DOHH2 (cell line): ENCODE results near the gene DCST1.

Experiments used
- H3F3A ChIP-seq: fragments of 200-600 bp; sonication (generic), shearing (Covaris generic); 2 replicates; pipeline ENCODE4 v1.6.0; 2016; ENCODE audit warnings: antibody characterized with exemption, mild to moderate bottlenecking; ENCODE audit not compliant: control insufficient read depth, insufficient read depth
- H3K27ac ChIP-seq: fragments of 200-600 bp; sonication (generic); 2 replicates; pipeline ENCODE4 v1.5.1; 2014; ENCODE audit warnings: low read depth, mild to moderate bottlenecking, low read length, moderate library complexity
- H3K27me3 ChIP-seq: fragments of 200-600 bp; sonication (generic); 2 replicates; pipeline ENCODE4 v1.6.1; 2014; ENCODE audit warnings: mild to moderate bottlenecking, low read length, mixed read lengths; ENCODE audit not compliant: control insufficient read depth
- H3K36me3 ChIP-seq: fragments of 200-600 bp; sonication (generic); 2 replicates; pipeline ENCODE4 v1.6.1; 2014; ENCODE audit warnings: mild to moderate bottlenecking, low read length, moderate library complexity, mixed read lengths; ENCODE audit not compliant: control insufficient read depth
- H3K4me1 ChIP-seq: fragments of 200-600 bp; sonication (generic); 2 replicates; pipeline ENCODE4 v1.6.1; 2014; ENCODE audit warnings: mild to moderate bottlenecking, low read length, mixed read lengths; ENCODE audit not compliant: control insufficient read depth
- H3K4me2 ChIP-seq: fragments of 200-600 bp; sonication (generic); 2 replicates; pipeline ENCODE4 v1.6.0; 2014; ENCODE audit warnings: mild to moderate bottlenecking, low read length, moderate library complexity
- H3K4me3 ChIP-seq: fragments of 200-600 bp; sonication (generic); 2 replicates; pipeline ENCODE4 v1.5.1; 2014; ENCODE audit warnings: mild to moderate bottlenecking, low read length, mixed read lengths
- H3K79me2 ChIP-seq: fragments of 200-600 bp; sonication (generic); 2 replicates; pipeline ENCODE4 v1.6.1; 2014; ENCODE audit warnings: mild to moderate bottlenecking, low read length, mixed read lengths; ENCODE audit not compliant: control insufficient read depth
- H3K9me2 ChIP-seq: fragments of 200-600 bp; sonication (generic); replicated peaks from 2 replicates; pipeline ENCODE4 v1.6.1; 2014; ENCODE audit warnings: mild to moderate bottlenecking, low read length, mixed read lengths; ENCODE audit not compliant: control insufficient read depth
- H3K9me3 ChIP-seq: fragments of 200-600 bp; sonication (generic); 2 replicates; pipeline ENCODE4 v1.6.1; 2014; ENCODE audit warnings: antibody characterized with exemption, low read length, mixed read lengths; ENCODE audit not compliant: control insufficient read depth, insufficient read depth
- H4K20me1 ChIP-seq: fragments of 200-600 bp; sonication (generic); 2 replicates; pipeline ENCODE4 v1.6.0; 2014; ENCODE audit warnings: low read depth, mild to moderate bottlenecking, antibody characterized with exemption, low read length, moderate library complexity; ENCODE audit not compliant: control insufficient read depth, insufficient read depth
- CTCF ChIP-seq: fragments of 200-600 bp; sonication (generic); IDR thresholded peaks from one replicate; pipeline ENCODE4 v1.5.1; 2014; ENCODE audit warnings: antibody characterized with exemption, mild to moderate bottlenecking, low read depth, low read length; ENCODE audit not compliant: poor library complexity, severe bottlenecking
- EZH2phosphoT487 ChIP-seq: fragments of 200-600 bp; sonication (generic); IDR thresholded peaks from 2 replicates; pipeline ENCODE4 v1.6.1; 2017; ENCODE audit warnings: borderline replicate concordance, mild to moderate bottlenecking, antibody characterized with exemption, low read length, moderate library complexity, mixed read lengths

DCST1 gene

DNA sequence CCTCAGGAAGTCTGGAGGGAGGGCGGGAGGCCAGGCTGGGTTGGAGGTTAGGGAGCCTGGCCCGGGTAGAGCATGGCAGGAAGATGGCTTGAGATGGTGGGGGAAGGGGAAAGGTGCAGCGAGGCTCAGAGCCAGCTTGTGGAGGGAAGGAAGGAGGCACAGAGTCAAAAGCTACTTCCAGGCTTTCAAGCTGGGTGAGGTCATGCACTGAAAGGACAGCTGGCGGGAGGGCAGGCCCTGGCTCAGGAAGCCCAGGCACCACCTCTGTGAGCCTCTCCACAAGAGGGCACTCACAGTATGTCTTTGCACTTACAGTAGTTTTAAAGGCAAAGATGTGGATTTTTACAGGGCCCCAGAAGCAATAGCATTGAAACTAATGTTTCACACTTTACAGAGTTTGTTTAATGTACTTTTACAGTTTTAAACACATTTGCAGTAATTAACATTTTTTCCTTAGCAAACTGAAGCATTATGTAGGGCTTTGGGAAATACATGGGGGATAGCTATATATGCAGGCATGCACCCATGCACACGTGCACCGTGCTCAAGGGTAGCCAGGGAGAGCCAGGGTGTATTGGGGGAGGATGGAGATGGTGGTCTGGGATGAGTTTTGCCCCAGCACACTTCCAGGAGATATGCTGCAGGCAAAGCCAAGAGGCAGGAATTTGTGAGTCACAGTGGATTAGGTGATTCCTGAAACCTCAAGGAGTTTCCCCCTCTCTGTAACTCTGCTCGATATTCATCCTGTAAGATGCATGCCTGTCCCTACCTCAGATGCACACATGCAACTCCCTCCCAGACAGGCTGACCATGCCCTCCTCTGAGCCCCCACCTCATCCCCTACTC lies 11.4 kb downstream of the DCST1 start:
- Histone ChIP-seq H3K36me3 (no peaks in the 10 kb centered on the region), H3K27me3 (peaks cover 17% of the 10 kb centered on the region), H3F3A (0 out of 2 replicates have a peak, but pooled peaks cover 3% of the 10 kb centered on the region), H3K79me2 (no peaks in the 10 kb centered on the region), H3K27ac (no peak overlapping the region), H3K9me2 (no peaks in the 10 kb centered on the region), H3K4me3 (no peak overlapping the region), H3K4me2 (no peak overlapping the region), H3K9me3 (no peaks in the 10 kb centered on the region), H4K20me1 (no peaks in the 10 kb centered on the region), H3K4me1 (peaks cover 6% of the 10 kb centered on the region)
- TF ChIP-seq EZH2phosphoT487: no peak
- TF ChIP-seq CTCF: peak; percentile 84

GRCh38 chr1:155048449-155049334 lies 15.1 kb downstream of the DCST1 start:
- no peaks in the 10 kb centered on the region for H4K20me1 ChIP-seq
- no peaks in the 10 kb centered on the region for H3K27me3 ChIP-seq
- no peak overlapping the region for H3K4me2 ChIP-seq
- H3F3A ChIP-seq: 0 out of 2 replicates have a peak, but pooled peaks cover 3% of the 10 kb centered on the region
- no peaks in the 10 kb centered on the region for H3K36me3 ChIP-seq
- H3K79me2 ChIP-seq: peaks cover 8% of the 10 kb centered on the region
- H3K4me1 ChIP-seq: peaks cover 37% of the 10 kb centered on the region
- no peak overlapping the region for H3K27ac ChIP-seq
- TF ChIP-seq CTCF: no peak
- no peak for TF ChIP-seq EZH2phosphoT487
- no peaks in the 10 kb centered on the region for H3K9me3 ChIP-seq
- no peak overlapping the region for H3K4me3 ChIP-seq
- no peaks in the 10 kb centered on the region for H3K9me2 ChIP-seq

DNA sequence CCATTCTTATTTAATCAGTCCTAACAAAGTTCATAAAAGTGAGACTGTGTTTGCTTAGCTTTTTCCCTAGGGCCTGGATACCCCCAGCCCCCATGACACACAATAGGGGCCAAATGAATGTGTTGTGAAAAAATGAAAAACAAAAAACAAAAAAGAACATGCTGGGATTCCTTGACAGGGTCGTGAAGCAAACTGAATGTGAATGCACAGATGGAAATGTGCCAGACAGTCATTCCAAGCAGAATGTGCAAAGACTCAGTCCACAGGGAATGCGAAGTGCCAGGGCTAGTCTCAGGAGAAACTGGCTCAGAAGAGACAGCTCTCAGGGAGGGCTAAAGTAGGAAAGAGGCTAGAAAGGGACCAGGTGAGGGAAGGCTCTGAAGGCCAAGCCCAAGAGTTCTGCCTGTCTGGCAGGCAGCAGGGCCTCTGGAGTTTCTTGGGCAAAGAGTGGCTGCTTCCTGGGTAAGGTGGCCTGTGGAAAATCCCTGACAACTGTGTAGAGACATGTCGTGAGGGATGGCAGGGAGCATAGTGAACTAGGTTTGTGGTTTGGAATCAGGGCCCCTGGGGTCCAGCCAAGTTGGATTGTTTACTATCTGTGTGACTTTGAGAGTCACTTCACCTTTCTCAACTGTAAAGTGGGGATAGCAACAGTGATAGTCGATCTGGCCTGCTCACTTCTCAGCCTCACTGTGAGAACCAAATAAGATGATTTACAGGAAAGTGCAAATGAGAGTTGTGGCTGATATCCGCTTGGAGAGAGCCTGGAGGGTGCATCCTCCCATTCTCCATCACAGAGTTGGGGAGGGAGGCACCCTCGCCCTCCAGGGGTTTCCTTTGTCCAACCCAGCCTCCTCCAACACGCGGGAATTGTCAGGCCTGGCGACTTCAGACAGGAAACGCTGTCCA lies 16.3 kb downstream of the DCST1 start:
- peaks cover 34% of the 10 kb centered on the region for H3K4me1 ChIP-seq
- no peak overlapping the region for H3K27ac ChIP-seq
- H3F3A ChIP-seq: 0 out of 2 replicates have a peak, but pooled peaks cover 3% of the 10 kb centered on the region
- TF ChIP-seq EZH2phosphoT487 (no peak), CTCF (no peak)
- peak overlapping the region; percentile 81 for H3K4me3 ChIP-seq
- H4K20me1 ChIP-seq: no peaks in the 10 kb centered on the region
- no peaks in the 10 kb centered on the region for H3K9me3 ChIP-seq
- no peaks in the 10 kb centered on the region for H3K27me3 ChIP-seq
- peak overlapping the region; percentile 93 for H3K4me2 ChIP-seq
- H3K79me2 ChIP-seq: peaks cover 8% of the 10 kb centered on the region
- peaks cover 6% of the 10 kb centered on the region; the same call in 1 of the 2 replicates for H3K36me3 ChIP-seq
- no peaks in the 10 kb centered on the region for H3K9me2 ChIP-seq
